Measurements from ENCODE around the gene ZBTB2.

The ZBTB2 gene, protein sequence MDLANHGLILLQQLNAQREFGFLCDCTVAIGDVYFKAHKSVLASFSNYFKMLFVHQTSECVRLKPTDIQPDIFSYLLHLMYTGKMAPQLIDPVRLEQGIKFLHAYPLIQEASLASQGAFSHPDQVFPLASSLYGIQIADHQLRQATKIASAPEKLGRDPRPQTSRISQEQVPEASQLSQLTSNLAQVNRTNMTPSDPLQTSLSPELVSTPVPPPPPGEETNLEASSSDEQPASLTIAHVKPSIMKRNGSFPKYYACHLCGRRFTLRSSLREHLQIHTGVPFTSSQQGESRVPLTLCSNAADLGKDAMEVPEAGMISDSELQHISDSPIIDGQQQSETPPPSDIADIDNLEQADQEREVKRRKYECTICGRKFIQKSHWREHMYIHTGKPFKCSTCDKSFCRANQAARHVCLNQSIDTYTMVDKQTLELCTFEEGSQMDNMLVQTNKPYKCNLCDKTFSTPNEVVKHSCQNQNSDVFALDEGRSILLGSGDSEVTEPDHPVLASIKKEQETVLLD

GRCh38 chr6:151391471-151392413 is at the start of gene ZBTB2:
TSS of gene ZBTB2 (minus strand) at chr6:151391559. CDS start at chr6:151373637, 17,922 bp downstream.
- peak; percentile 48 for DNase-seq

GRCh38 chr6:151440930-151441329 is 49.6 kb upstream of the ZBTB2 start:
- peak; percentile 17 for DNase-seq

DNA sequence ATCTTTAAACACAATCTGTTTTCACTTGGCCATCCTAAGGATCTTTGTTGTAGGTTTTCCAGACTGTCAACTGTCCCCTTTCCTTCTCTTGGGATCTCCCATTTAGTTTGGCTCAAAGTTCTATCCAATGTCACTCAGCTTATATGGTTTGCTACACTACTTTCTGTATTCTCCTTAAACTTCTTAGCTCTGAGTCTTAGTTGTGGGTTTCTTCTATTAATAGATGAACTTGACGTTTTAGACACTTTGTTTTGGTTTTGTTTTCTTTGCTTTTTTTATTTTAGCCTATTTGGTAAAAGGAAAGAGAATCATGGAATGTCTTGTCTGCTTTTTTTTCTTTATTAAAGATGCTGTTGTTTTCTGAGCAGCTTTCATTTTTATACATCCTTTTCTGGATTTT is 49.1 kb upstream of the ZBTB2 start:
- no peak for DNase-seq

- no peak for DNase-seq
Measured at GRCh38 chr6:151437401-151437800, 46.0 kb upstream of the ZBTB2 start.

- no peak for DNase-seq
Measured at GRCh38 chr6:151436802-151437201, 45.4 kb upstream of the ZBTB2 start.

DNA sequence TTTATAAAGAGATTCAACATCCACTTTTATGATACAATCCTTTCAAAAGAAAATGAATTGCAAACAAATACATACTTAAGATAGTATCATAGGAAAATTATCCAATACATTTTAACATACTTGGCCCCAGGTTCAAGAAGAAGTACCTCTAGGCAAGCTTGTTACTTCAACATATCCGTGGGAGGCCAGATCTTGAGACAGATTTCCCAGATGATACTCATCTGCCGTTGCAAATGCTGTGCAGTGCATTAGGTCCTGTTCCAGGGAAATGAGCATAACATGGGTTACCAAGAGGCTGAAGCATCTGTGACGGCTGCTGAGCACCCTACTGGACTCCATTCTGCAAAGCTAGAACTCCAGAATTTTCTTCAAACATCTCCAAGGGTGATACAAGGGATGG is 44.9 kb upstream of the ZBTB2 start:
- no peak for DNase-seq

GRCh38 chr6:151434369-151434768 is 43.0 kb upstream of the ZBTB2 start:
- DNase-seq, result no peak

GRCh38 chr6:151432651-151433050 is 41.3 kb upstream of the ZBTB2 start:
- DNase-seq, result no peak

DNA sequence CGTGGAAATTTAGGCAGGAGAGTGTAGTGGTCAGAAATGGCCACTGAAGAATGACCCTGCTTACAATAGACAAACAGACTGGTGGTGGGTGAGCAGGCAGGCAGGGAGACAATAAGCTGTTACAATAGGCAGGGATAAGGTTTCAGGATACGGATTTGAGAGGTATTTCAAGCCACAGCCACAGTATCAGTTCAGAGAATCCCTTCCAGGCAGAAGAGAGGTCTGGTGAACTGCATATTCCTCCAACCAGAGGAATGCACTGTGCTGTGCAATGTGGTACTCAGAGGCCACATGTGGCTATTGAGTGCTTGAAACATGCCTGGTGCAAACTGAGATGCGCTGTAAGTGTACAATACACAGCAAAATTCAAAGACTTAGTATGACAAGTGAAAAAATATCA is 40.0 kb upstream of the ZBTB2 start:
- DNase-seq, result no peak

DNA sequence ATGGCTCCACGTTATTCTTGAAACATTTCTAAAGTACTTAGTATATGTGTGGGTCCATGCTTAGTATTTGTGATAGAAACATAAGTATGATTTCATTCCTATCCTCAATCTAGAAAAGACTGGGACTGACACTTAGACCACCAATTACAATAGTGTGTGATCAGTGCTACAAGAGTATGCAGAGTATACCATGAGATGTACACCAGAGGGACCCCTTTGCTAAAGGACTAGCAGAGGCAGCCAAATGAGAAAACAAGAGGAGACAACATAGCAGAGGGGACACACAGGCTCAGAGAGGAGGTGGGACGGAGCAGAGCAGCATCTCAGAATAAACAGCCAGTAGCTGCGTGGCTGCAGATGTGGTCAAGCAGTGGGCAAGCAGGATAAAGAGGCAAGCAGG is 39.5 kb upstream of the ZBTB2 start:
- DNase-seq, result no peak

- DNase-seq, result no peak
Measured at GRCh38 chr6:151428093-151428735, 36.9 kb upstream of the ZBTB2 start.

DNA sequence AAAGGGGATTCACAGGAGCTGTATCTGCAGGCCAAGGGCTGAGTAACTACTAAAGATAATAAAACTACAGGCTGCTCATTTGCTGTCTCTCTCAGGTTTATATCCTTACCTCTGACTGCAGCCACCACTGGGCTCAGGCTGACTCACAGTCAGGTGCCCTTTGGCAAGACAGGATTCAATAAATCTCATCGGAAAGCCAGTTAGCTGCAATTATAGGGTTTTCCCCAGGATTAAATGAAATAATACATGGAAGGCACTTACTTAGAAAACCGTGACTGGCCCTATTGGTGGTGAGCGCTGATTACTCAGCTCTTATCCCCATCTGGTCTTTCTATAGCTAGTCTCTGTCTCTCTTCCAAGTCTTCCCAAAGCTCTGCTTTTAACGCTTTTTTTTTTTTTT is 34.2 kb upstream of the ZBTB2 start:
- no peak for DNase-seq

GRCh38 chr6:151422981-151423380 is 31.6 kb upstream of the ZBTB2 start:
- peak; percentile 33 for DNase-seq

GRCh38 chr6:151417477-151417876 is 26.1 kb upstream of the ZBTB2 start:
- DNase-seq, result no peak

DNA sequence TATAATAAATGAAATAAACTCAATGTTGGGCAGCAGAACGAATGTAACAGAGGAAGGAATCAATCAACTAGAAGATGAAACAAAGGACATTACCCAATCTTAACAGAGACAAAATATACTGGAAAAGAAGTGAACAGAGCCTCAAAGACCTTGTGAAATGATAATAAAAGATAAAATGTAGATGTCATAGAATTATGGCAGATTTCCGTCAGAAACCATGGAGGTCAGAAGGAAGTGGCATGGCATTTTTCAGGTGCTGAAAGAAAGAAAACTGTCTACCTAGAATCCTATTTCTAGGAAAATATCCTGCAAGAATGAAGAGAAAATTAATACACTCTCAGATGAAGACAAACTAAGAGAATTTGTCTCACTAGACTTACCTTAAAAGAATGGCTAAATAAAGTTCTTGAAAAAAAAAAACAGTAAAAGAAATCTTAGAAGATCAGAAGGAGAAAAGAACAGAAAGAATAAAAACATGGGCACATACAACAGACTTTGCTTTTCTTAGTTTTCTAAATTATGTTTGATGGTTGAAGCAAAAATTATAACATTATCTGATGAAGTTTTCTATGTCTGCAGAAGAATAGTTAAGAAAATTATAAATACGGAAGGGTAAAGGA is 23.4 kb upstream of the ZBTB2 start:
- DNase-seq, result no peak

- DNase-seq, result no peak
Measured at GRCh38 chr6:151413372-151414145, 22.2 kb upstream of the ZBTB2 start.

GRCh38 chr6:151412909-151413308 is 21.6 kb upstream of the ZBTB2 start:
- DNase-seq, result no peak

GRCh38 chr6:151409679-151410078 is 18.3 kb upstream of the ZBTB2 start:
- DNase-seq, result no peak

DNA sequence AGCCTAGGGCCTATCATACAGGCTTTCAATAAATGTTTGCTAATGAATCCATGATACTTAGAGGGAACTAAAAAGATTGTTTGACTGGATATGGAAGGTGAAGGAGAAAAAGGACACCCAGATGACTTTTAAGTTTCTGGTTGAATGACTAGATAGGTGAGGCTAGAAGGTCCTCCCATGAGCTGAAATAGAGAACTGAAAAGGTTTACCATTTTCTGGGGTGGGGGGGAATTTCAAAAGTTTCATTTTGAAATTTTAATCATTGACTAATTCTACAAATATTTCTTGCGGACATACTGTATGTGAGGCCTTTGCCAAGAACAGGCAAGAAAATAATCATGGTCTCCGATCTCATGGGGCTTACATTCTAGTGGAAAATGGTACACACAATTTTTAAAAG is 17.9 kb upstream of the ZBTB2 start:
- DNase-seq, result no peak

DNA sequence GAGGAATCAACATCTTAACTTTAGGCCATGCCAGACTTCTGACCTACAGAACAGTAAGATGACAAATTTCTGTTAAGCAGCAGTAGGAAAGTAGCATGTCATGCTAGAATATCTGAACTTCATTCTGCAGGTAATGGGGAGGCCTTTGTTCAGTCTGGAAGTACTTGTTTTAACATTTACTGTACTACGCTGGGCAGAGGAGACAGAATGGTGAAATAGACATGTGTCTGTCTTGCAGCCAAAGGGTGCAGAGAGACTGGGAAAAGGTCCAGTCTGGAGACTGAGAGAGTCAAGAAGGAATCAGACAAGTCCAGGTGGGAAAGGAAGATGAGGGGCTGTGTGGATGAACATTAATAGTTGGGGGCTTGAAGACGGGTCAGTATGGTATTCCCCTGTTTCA is 17.5 kb upstream of the ZBTB2 start:
- DNase-seq, result no peak

DNA sequence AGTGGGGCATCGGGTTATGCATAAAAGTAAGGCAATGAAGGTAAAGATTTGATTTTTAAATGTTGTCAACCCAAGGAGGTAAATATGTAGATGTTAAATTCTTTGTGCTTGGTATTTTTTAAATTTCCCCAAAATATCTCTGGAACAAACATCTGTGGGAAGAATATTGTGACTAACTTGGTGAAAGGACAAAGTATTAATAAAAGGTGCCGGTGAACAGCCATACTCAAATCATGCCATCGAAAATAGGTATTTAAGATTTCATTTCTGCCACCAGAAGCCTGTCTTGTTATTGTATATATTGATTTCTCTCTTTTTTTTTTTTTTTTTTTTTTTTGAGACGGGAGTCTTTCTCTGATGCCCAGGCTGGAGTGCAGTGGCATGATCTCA is 12.6 kb upstream of the ZBTB2 start:
- DNase-seq, result no peak

- DNase-seq, result no peak
Measured at GRCh38 chr6:151402228-151402627, 10.9 kb upstream of the ZBTB2 start.

Measured in midbrain (tissue), 1 donor.